Sigmoid colon (tissue), 7 donors: ENCODE results near the gene MYDGF. TPM values are rescaled to one million over a fixed set of nuclear protein-coding genes. Genes with fewer than 3 reads are reported as not detected.

ENCODE experiments used
- DNase-seq: peaks from one replicate; pipeline ENCODE4 v3.0.0-alpha.2; 2019
- H3K27ac ChIP-seq, 4 donors: fragments of 200-600 bp; sonication (generic); one replicate each; pipeline ENCODE4 v1.5.1; 2016 to 2019; ENCODE audit warnings: mild to moderate bottlenecking in 1 of 4
- H3K27me3 ChIP-seq, 3 donors: fragments of 200-600 bp; sonication (generic); one replicate each; pipeline ENCODE4 v1.5.1; 2019; ENCODE audit warnings: mild to moderate bottlenecking in 1 of 3
- H3K36me3 ChIP-seq, 4 donors: fragments of 200-600 bp; sonication (generic); one replicate each; pipeline ENCODE4 v1.5.1; 2016 to 2019
- H3K4me1 ChIP-seq, 4 donors: fragments of 200-600 bp; sonication (generic); one replicate each; pipeline ENCODE4 v1.5.1; 2017 to 2019
- H3K4me3 ChIP-seq, 4 donors: fragments of 200-600 bp; sonication (generic); one replicate each; pipeline ENCODE4 v1.5.1; 2017 to 2019; ENCODE audit warnings: mild to moderate bottlenecking in 2 of 4, moderate library complexity in 1 of 4
- H3K9me3 ChIP-seq, 4 donors: fragments of 200-600 bp in 3 of 4; sonication (generic) in 3 of 4; one replicate each; pipeline versions ENCODE4 v1.5.1 to v1.6.1; 2013 to 2019
- EP300 ChIP-seq, 4 donors: sonication (generic); formaldehyde crosslinking; IDR thresholded peaks; one replicate each; pipeline ENCODE4 v1.6.1; 2017; ENCODE audit warnings: antibody characterized with exemption in 4 of 4
- POLR2A ChIP-seq, 2 donors: fragments of 450-650 bp; IDR thresholded peaks; one replicate each; pipeline ENCODE4 v1.6.1; 2016; ENCODE audit warnings: antibody characterized with exemption in 2 of 2, mild to moderate bottlenecking in 2 of 2, moderate library complexity in 2 of 2
- POLR2AphosphoS5 ChIP-seq, 4 donors: sonication (generic); formaldehyde crosslinking; IDR thresholded peaks; one replicate each; pipeline ENCODE4 v1.6.1; 2017; ENCODE audit warnings: antibody characterized with exemption in 4 of 4
- WGBS, 2 donors: extraction: QIAGEN DNeasy Blood & Tissue Kit; methylation state at CpG; one replicate each; pipeline ENCODE4 v1.1.7; 2013; 5-methylcytosine and 5-hydroxymethylcytosine counted together
- intact Hi-C: fragments of 100-400 bp; cut with DNase I; formaldehyde crosslinking; loops from one replicate; pipeline ENCODE4 v1.15.1; 2023
- polyA plus RNA-seq, 3 donors: library from polyadenylated mRNA; stranded (reverse); fragments of 200-250 nt; gene quantifications; one replicate each; pipeline ENCODE4 v1.2.3, GENCODE V29; 2013
- total RNA-seq, 4 donors: library from RNA; depleted of rRNA; stranded (reverse); fragments of >200 nt; gene quantifications; one replicate each; pipeline ENCODE4 v1.1.0, GENCODE V29; 2016
- TF ChIP-seq, protein P1 (sequence below), 4 experiments: fragments of 450-650 bp in 3 of 4; fragments of 200-600 bp in 1 of 4; IDR thresholded peaks; one replicate each; pipeline ENCODE4 v1.5.1; 2016 to 2019; ENCODE audit warnings: antibody characterized with exemption in 4 of 4, mild to moderate bottlenecking in 3 of 4, moderate library complexity in 2 of 4
- donor health status: healthy with polysubstance abuse.
- donor health status: Bipolar disorder and iron deficiency.
- donor health status: healthy.

Gene MYDGF
- total and polyA plus RNA-seq, 7 donors, result 25.7 to 200 (median 35.2) TPM

DNA sequence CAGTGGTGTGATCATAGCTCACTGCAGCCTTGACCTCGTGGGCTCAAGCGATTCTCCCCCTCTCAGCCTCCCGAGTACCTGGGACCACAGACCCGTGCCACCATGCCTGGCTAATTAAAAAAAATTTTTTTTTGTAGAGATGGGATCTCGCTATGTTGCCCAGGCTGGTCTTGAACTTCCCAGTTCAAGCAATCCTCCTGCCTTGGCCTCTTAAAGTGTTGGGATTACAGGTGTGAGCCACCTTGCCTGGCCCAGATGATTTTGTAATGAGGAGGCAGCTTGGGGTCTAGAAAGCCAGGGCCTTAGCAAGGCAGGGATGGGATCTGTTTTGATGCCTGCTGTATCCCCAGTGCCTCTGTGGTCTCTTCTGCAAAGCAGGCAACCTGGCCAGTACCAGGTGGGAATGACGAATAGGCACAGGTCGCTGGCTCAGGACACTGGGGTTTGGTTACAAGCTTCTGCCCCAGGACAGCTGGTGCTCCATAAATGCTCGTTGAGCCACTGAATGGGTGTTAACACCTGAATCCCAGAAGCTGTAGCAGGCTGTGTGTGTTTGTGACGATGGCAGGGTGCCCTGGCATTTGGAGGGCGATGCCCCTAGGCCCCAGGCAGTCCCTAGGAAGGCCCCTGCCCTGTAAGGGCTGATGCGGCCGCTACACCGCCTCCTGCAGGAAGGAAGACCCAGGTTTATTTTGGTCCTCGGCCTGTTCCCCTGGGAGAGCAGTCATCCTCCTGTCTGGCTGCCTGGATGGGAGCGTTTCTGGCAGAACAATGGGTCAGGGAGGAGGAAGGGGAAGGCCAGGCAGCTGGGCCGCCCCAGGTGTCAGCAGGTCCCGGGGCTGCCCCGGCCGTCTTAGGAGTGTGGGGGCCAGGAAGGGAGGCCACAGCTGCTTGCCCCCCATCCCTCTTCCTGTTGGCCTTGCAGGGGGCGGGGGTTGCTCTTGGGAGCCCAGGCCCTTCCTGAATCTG is 22.2 kb downstream of the MYDGF start:
- 65 to 81% methylated on average over 19 to 20 of the region's 20 CpGs for WGBS, 2 donors
- Histone ChIP-seq H3K27ac (peak overlapping the region; percentile 65 to 97 (median 95)), H3K36me3 (peaks cover 0 to 16% (median 9%) of the 10 kb centered on the region in 4 donors), H3K27me3 (no peaks in the 10 kb centered on the region), H3K9me3 (no peaks in the 10 kb centered on the region), H3K4me1 (peaks cover 0 to 53% (median 41%) of the 10 kb centered on the region in 4 donors), H3K4me3 (no peak overlapping the region)
- peak; percentile 90 for DNase-seq
- TF ChIP-seq POLR2AphosphoS5 (IDR thresholded peaks at IDR 0.05) (peak; percentile 25 to 74 (median 52)), EP300 (IDR thresholded peaks at IDR 0.05) (no peak)
- TF ChIP-seq, protein P1, sequence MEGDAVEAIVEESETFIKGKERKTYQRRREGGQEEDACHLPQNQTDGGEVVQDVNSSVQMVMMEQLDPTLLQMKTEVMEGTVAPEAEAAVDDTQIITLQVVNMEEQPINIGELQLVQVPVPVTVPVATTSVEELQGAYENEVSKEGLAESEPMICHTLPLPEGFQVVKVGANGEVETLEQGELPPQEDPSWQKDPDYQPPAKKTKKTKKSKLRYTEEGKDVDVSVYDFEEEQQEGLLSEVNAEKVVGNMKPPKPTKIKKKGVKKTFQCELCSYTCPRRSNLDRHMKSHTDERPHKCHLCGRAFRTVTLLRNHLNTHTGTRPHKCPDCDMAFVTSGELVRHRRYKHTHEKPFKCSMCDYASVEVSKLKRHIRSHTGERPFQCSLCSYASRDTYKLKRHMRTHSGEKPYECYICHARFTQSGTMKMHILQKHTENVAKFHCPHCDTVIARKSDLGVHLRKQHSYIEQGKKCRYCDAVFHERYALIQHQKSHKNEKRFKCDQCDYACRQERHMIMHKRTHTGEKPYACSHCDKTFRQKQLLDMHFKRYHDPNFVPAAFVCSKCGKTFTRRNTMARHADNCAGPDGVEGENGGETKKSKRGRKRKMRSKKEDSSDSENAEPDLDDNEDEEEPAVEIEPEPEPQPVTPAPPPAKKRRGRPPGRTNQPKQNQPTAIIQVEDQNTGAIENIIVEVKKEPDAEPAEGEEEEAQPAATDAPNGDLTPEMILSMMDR (IDR thresholded peaks at IDR 0.05), result peak in 3 of 4 experiments; percentile 5 to 33 (median 25)
- intact Hi-C loops, result loop anchor here (10.0 kb wide), 1 partner anchor 683 kb away; no protein-coding TSS in a partner anchor

DNA sequence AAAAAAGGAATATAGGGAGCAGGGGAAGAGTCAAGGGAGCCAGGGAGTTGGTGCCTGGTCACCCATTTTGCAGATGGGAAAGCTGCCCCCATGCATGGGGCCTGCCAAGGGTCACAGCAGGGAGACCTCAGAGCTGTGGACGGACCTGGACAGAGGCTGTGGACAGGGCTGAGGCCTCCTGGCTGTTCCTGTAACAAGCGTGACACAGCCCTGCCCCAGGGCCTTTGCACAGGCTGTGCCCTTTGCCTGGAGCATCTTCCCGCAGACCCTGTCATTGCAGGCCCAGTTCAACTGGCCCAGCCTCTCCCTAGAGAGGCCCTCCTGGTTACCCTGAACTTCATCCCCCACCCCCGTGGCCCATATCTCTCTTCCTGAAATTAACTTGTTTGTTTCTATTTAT is 24.4 kb downstream of the MYDGF start:
- DNase-seq, result no peak
- Histone ChIP-seq H3K36me3 (no peaks in the 10 kb centered on the region), H3K4me3 (no peak overlapping the region), H3K27me3 (no peaks in the 10 kb centered on the region), H3K27ac (peak overlapping the region in 3 of 4 donors; percentile 95 to 97 (median 95)), H3K9me3 (no peaks in the 10 kb centered on the region), H3K4me1 (peaks cover 0 to 74% (median 51%) of the 10 kb centered on the region in 4 donors)
- 87 to 89% methylated on average over 4 of the region's 4 CpGs for WGBS, 2 donors
- TF ChIP-seq POLR2AphosphoS5 (IDR thresholded peaks at IDR 0.05), result no peak
- TF ChIP-seq EP300 (IDR thresholded peaks at IDR 0.05), result no peak
- TF ChIP-seq, protein P1 (IDR thresholded peaks at IDR 0.05), result no peak
- TF ChIP-seq POLR2A (IDR thresholded peaks at IDR 0.05), result no peak
- intact Hi-C loops, result loop anchor here (10.0 kb wide), 1 partner anchor 681 kb away; no protein-coding TSS in a partner anchor

DNA sequence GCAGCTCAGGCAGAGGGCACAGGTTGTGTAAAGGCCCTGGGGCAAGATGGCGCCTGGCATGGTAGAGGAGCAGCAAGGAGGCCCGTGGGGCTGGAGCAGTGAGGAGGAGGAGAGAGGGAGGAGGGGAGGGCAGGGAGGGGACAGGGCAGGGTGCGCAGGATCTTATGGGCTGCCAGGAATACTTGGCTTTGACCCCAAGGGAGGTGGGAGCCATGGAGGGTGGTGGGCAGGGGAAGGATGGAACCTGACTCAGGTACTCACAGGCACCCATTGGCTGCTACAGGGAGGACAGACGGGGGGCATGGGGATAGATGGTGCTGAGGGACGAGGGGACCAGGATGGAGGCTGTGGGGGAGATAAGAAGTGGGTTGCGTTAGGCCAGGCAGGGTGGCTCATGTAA is 27.5 kb downstream of the MYDGF start:
- 92 to 94% methylated on average over 6 of the region's 6 CpGs for WGBS, 2 donors

DNA sequence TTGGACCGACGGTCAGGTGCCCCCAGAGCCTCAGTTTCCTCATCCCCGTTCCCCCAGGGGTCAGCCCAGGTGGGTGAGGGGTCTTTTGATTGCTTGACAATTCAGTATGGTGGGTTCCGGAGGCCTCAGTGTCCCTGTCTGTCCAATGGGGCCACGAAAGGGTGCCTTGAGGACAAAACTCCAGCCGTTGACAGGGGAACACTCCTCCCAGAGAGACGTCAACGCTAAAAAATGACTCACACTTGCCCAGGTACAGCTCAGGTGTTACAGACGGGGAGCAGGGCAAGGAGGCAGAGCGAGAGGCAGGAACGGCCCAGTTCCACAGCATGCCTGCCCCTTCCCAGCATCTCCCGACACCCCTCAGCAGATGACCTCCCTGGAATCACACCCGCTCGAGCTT is 29.0 kb downstream of the MYDGF start:
- WGBS, 2 donors, result 61 to 84% methylated on average over 14 of the region's 14 CpGs
- H3K36me3 ChIP-seq, result no peaks in the 10 kb centered on the region
- H3K27ac ChIP-seq, result peak overlapping the region in 3 of 4 donors; percentile 95 to 97 (median 95)
- no peaks in the 10 kb centered on the region for H3K27me3 ChIP-seq
- no peaks in the 10 kb centered on the region for H3K9me3 ChIP-seq
- peaks cover 0 to 54% (median 34%) of the 10 kb centered on the region in 4 donors for H3K4me1 ChIP-seq
- peak overlapping the region; percentile 91 to 99 (median 94) for H3K4me3 ChIP-seq
- intact Hi-C loops, result loop anchor here (10.0 kb wide), 1 partner anchor 676 kb away; no protein-coding TSS in a partner anchor
- TF ChIP-seq, protein P1 (IDR thresholded peaks at IDR 0.05), result no peak
- TF ChIP-seq POLR2A (IDR thresholded peaks at IDR 0.05) (no peak), EP300 (IDR thresholded peaks at IDR 0.05) (no peak), POLR2AphosphoS5 (IDR thresholded peaks at IDR 0.05) (no peak)
- DNase-seq, result no peak

More for the DNA sequence above, 27.5 kb downstream of the MYDGF start:
- Histone ChIP-seq H3K9me3 (no peaks in the 10 kb centered on the region), H3K27me3 (no peaks in the 10 kb centered on the region), H3K4me3 (no peak overlapping the region), H3K36me3 (no peaks in the 10 kb centered on the region), H3K27ac (peak overlapping the region in 3 of 4 donors; percentile 95 to 97 (median 95)), H3K4me1 (peaks cover 0 to 61% (median 40%) of the 10 kb centered on the region in 4 donors)
- intact Hi-C loops, result loop anchor here (10.0 kb wide), 1 partner anchor 678 kb away; no protein-coding TSS in a partner anchor
- no peak for DNase-seq
- TF ChIP-seq, protein P1 (IDR thresholded peaks at IDR 0.05), result no peak
- TF ChIP-seq POLR2AphosphoS5 (IDR thresholded peaks at IDR 0.05), result no peak
- TF ChIP-seq EP300 (IDR thresholded peaks at IDR 0.05), result no peak
- no peak for TF ChIP-seq POLR2A (IDR thresholded peaks at IDR 0.05)
